HCT116 (cell line): Measurements from ENCODE around the gene CD7. TPM values are rescaled to one million over a fixed set of nuclear protein-coding genes. Genes with fewer than 3 reads are reported as not detected.

Experiments used
- ATAC-seq: fragments of 200-7000 bp; cut with Tn5 transposase; 2 replicates; pipeline ENCODE4 v1.9.1; 2020; ENCODE audit warnings: mild to moderate bottlenecking, moderate library complexity
- BruUV-seq: library from RNA; stranded (reverse); fragments of 400-500 nt; replicated peaks from 2 replicates; lab custom pipeline; 2021; lab: Mats Ljungman, UMichigan
- CTCF ChIA-PET: fragments of 300-600 bp; sonication (Branson Sonifier 250); formaldehyde crosslinking; loops from one replicate; lab custom pipeline; 2021; ENCODE audit warnings: antibody characterized with exemption; lab: Charles Lee
- POLR2A ChIA-PET: fragments of 300-600, 350-600 bp; sonication (Branson Sonifier 250); formaldehyde crosslinking; loops from one replicate; lab custom pipeline; 2021; ENCODE audit warnings: antibody characterized with exemption; lab: Charles Lee
- RAD21 ChIA-PET, 2 experiments: fragments of 300-600 bp; sonication (Branson Sonifier 250); formaldehyde crosslinking; loops; one replicate each; lab custom pipeline; 2023; ENCODE audit warnings: low total read pairs in 2 of 2; ENCODE audit not compliant: uncharacterized antibody in 2 of 2, unreplicated experiment in 2 of 2, low non-redundant PET in 1 of 2; lab: Charles Lee
- DNase-seq: peaks from one replicate; pipeline ENCODE4 v3.0.0-alpha.2; 2010; ENCODE audit warnings: low read depth, low spot score
- H2AFZ ChIP-seq: fragments of 200-600 bp; shearing (Covaris generic), sonication (generic); 2 replicates; pipeline ENCODE4 v1.6.1; 2017; ENCODE audit warnings: low read depth, mixed run types, mixed read lengths, antibody characterized with exemption, low read length; ENCODE audit not compliant: poor library complexity, severe bottlenecking
- H3K27ac ChIP-seq: 2 replicates; pipeline ENCODE4 v1.5.1; 2012; ENCODE audit warnings: low read depth, low read length
- H3K27me3 ChIP-seq: fragments of 200-600 bp; sonication (generic); 2 replicates; pipeline ENCODE4 v1.6.1; 2016; ENCODE audit warnings: mixed run types, low read length, mixed read lengths; ENCODE audit not compliant: insufficient read depth
- H3K36me3 ChIP-seq, 2 experiments: fragments of 200-500 bp in 1 of 2; fragments of 200-600 bp in 1 of 2; sonication (Bioruptor generic) in 1 of 2; sonication (generic) in 1 of 2; 2 replicates each; pipeline versions ENCODE4 v1.5.1 to v1.6.1; 2014 to 2016; ENCODE audit warnings: low read length in 2 of 2, inconsistent platforms in 1 of 2, mixed read lengths in 1 of 2, mixed run types in 1 of 2; ENCODE audit not compliant: insufficient read depth in 2 of 2, control insufficient read depth in 1 of 2
- H3K4me1 ChIP-seq, 2 experiments: fragments of 200-600 bp in 1 of 2; sonication (generic) in 1 of 2; 2 replicates each; pipeline versions ENCODE4 v1.5.1 to v1.6.1; 2012 to 2017; ENCODE audit warnings: low read length in 2 of 2, inconsistent platforms in 1 of 2, mild to moderate bottlenecking in 1 of 2, mixed read lengths in 1 of 2, mixed run types in 1 of 2, moderate library complexity in 1 of 2; ENCODE audit not compliant: insufficient read depth in 2 of 2, control insufficient read depth in 1 of 2
- H3K4me2 ChIP-seq: fragments of 200-600 bp; sonication (generic); 2 replicates; pipeline ENCODE4 v1.6.1; 2017; ENCODE audit warnings: mixed run types, low read length, mixed read lengths
- H3K4me3 ChIP-seq, 2 experiments: fragments of 200-600 bp in 1 of 2; sonication (generic) in 1 of 2; replicated peaks in 1 of 2; 2 replicates each; pipeline ENCODE4 v1.5.1; 2011 to 2016; ENCODE audit warnings: low read length in 2 of 2, control low read depth in 1 of 2, low read depth in 1 of 2, mild to moderate bottlenecking in 1 of 2, mixed read lengths in 1 of 2, mixed run types in 1 of 2
- H3K79me2 ChIP-seq: fragments of 200-600 bp; sonication (generic); 2 replicates; pipeline ENCODE4 v1.6.1; 2017; ENCODE audit warnings: mild to moderate bottlenecking, mixed run types, low read length, moderate library complexity, mixed read lengths; ENCODE audit not compliant: insufficient read depth
- H3K9ac ChIP-seq: fragments of 200-600 bp; sonication (generic); 2 replicates; pipeline ENCODE4 v1.6.1; 2016; ENCODE audit warnings: low read length, mixed read lengths
- H3K9me2 ChIP-seq: fragments of 200-600 bp; sonication (generic), shearing (Covaris generic); 2 replicates; pipeline ENCODE4 v1.6.1; 2017; ENCODE audit warnings: mixed run types, mild to moderate bottlenecking, moderate library complexity; ENCODE audit not compliant: insufficient read depth
- H3K9me3 ChIP-seq, 2 experiments: fragments of 200-500 bp in 1 of 2; fragments of 200-600 bp in 1 of 2; sonication (Bioruptor generic) in 1 of 2; sonication (generic) in 1 of 2; 2 replicates each; pipeline ENCODE4 v1.6.1; 2014 to 2017; ENCODE audit warnings: low read length in 2 of 2, mixed read lengths in 2 of 2, inconsistent platforms in 1 of 2, low read depth in 1 of 2, mild to moderate bottlenecking in 1 of 2, mixed run types in 1 of 2, moderate library complexity in 1 of 2; ENCODE audit not compliant: control insufficient read depth in 1 of 2, insufficient read depth in 1 of 2
- H4K20me1 ChIP-seq: fragments of 200-600 bp; sonication (generic), shearing (Covaris generic); 2 replicates; pipeline ENCODE4 v1.6.1; 2017; ENCODE audit warnings: mixed run types, mild to moderate bottlenecking, moderate library complexity; ENCODE audit not compliant: insufficient read depth
- CBX3 ChIP-seq: IDR thresholded peaks from 2 replicates; pipeline ENCODE4 v1.6.1; 2012; ENCODE audit warnings: low read depth
- CEBPB ChIP-seq: IDR thresholded peaks from 2 replicates; pipeline ENCODE4 v1.6.1; 2012; ENCODE audit warnings: low read depth
- EGR1 ChIP-seq: IDR thresholded peaks from 2 replicates; pipeline ENCODE4 v1.6.1; 2012; ENCODE audit warnings: low read depth
- EZH2 ChIP-seq: fragments of 200-600 bp; sonication (generic); IDR thresholded peaks from 2 replicates; pipeline ENCODE4 v1.6.1; 2017; ENCODE audit warnings: antibody characterized with exemption, mixed run types
- EZH2phosphoT487 ChIP-seq: fragments of 200-600 bp; IDR thresholded peaks from 2 replicates; pipeline ENCODE4 v1.6.1; 2018; ENCODE audit warnings: antibody characterized with exemption, borderline replicate concordance
- FOSL1 ChIP-seq: IDR thresholded peaks from 2 replicates; pipeline ENCODE4 v1.6.1; 2012; ENCODE audit warnings: low read depth
- JUND ChIP-seq: IDR thresholded peaks from 2 replicates; pipeline ENCODE4 v1.6.1; 2012
- RAD21 ChIP-seq: IDR thresholded peaks from 2 replicates; pipeline ENCODE4 v1.6.1; 2012; ENCODE audit warnings: low read depth, mild to moderate bottlenecking
- SP1 ChIP-seq: IDR thresholded peaks from 2 replicates; pipeline ENCODE4 v1.6.1; 2012; ENCODE audit warnings: low read depth
- SRF ChIP-seq: IDR thresholded peaks from 2 replicates; pipeline ENCODE4 v1.6.1; 2012; ENCODE audit warnings: low read depth
- TCF7L2 ChIP-seq: IDR thresholded peaks from 2 replicates; pipeline ENCODE4 v1.7.0; 2011; ENCODE audit warnings: borderline replicate concordance, inconsistent platforms; ENCODE audit not compliant: insufficient read depth, insufficient read length; ENCODE audit errors: extremely low read depth
- YY1 ChIP-seq: IDR thresholded peaks from 2 replicates; pipeline ENCODE4 v1.6.1; 2011; ENCODE audit warnings: low read length, low read depth, moderate library complexity, mild to moderate bottlenecking; ENCODE audit not compliant: insufficient replicate concordance; ENCODE audit errors: extremely low read depth
- ZBTB33 ChIP-seq: IDR thresholded peaks from 2 replicates; pipeline ENCODE4 v1.6.1; 2011; ENCODE audit warnings: mild to moderate bottlenecking, low read length, moderate library complexity; ENCODE audit not compliant: insufficient replicate concordance; ENCODE audit errors: extremely low read depth
- ZFX ChIP-seq: fragments of 450-650 bp; IDR thresholded peaks from 2 replicates; pipeline ENCODE4 v1.6.1; 2017
- ZNF274 ChIP-seq: fragments of 200-500 bp; sonication (Bioruptor generic); IDR thresholded peaks from 2 replicates; pipeline ENCODE4 v1.6.1; 2014; ENCODE audit warnings: mild to moderate bottlenecking, low read depth, low read length, inconsistent platforms
- intact Hi-C: fragments of 100-400 bp; cut with micrococcal nuclease; formaldehyde crosslinking; loops from 2 replicates; pipeline ENCODE4 v1.10.0; 2022
- total RNA-seq: library from RNA; stranded (reverse); gene quantifications from one replicate; pipeline ENCODE4 v1.2.1, GENCODE V29; 2021; ENCODE audit not compliant: unreplicated experiment
- TF ChIP-seq, protein P1 (sequence below): IDR thresholded peaks from 2 replicates; pipeline ENCODE4 v1.6.1; 2012
- TF ChIP-seq, protein P2 (sequence below): IDR thresholded peaks from 2 replicates; pipeline ENCODE4 v1.6.1; 2012; ENCODE audit warnings: low read depth
- TF ChIP-seq, protein P3 (sequence below): IDR thresholded peaks from 2 replicates; pipeline ENCODE4 v1.6.1; 2012

The CD7 gene
- total RNA-seq, 1 experiment from 2014 or later = 0.61 TPM

GRCh38 chr17:82276938-82277337 lies 40.5 kb downstream of the CD7 start:
- ATAC-seq = no peak

More at GRCh38 chr17:82276938-82277337, 40.5 kb downstream of the CD7 start:
- intact Hi-C loops = no loop called here
- H3K4me3 ChIP-seq = no peak overlapping the region
- DNase-seq = no peak
- H4K20me1 ChIP-seq = no peaks in the 10 kb centered on the region; the same call in 1 of the 2 replicates
- peaks cover 0 to 1% of the 10 kb centered on the region in 2 experiments; a peak in 2 of 4 replicates for H3K36me3 ChIP-seq
- peaks cover 17 to 41% of the 10 kb centered on the region in 2 experiments for H3K4me1 ChIP-seq
- ChIA-PET RAD21 (no interaction called here), CTCF (no interaction called here), POLR2A (no interaction called here)
- BruUV-seq = no TSS peak
- peaks cover 12% of the 10 kb centered on the region for H3K79me2 ChIP-seq
- no peaks in the 10 kb centered on the region for H3K9me3 ChIP-seq
- H3K9me2 ChIP-seq = no peaks in the 10 kb centered on the region
- H3K27me3 ChIP-seq = no peaks in the 10 kb centered on the region
- no peak overlapping the region for H2AFZ ChIP-seq
- 0 out of 2 replicates have a peak overlapping the region, but pooled peaks have one; percentile 2 for H3K9ac ChIP-seq
- no peak overlapping the region for H3K27ac ChIP-seq
- H3K4me2 ChIP-seq = 0 out of 2 replicates have a peak overlapping the region, but pooled peaks have one; percentile 3
- TF ChIP-seq, protein P1, sequence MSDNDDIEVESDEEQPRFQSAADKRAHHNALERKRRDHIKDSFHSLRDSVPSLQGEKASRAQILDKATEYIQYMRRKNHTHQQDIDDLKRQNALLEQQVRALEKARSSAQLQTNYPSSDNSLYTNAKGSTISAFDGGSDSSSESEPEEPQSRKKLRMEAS = no peak
- TF ChIP-seq CEBPB (no peak), CBX3 (no peak), ZFX (no peak), ZBTB33 (no peak), YY1 (no peak), SP1 (no peak), TCF7L2 (no peak), EZH2phosphoT487 (no peak), ZNF274 (no peak), SRF (no peak), RAD21 (no peak), JUND (no peak), EZH2 (no peak), EGR1 (no peak), FOSL1 (no peak)
- TF ChIP-seq, protein P2, sequence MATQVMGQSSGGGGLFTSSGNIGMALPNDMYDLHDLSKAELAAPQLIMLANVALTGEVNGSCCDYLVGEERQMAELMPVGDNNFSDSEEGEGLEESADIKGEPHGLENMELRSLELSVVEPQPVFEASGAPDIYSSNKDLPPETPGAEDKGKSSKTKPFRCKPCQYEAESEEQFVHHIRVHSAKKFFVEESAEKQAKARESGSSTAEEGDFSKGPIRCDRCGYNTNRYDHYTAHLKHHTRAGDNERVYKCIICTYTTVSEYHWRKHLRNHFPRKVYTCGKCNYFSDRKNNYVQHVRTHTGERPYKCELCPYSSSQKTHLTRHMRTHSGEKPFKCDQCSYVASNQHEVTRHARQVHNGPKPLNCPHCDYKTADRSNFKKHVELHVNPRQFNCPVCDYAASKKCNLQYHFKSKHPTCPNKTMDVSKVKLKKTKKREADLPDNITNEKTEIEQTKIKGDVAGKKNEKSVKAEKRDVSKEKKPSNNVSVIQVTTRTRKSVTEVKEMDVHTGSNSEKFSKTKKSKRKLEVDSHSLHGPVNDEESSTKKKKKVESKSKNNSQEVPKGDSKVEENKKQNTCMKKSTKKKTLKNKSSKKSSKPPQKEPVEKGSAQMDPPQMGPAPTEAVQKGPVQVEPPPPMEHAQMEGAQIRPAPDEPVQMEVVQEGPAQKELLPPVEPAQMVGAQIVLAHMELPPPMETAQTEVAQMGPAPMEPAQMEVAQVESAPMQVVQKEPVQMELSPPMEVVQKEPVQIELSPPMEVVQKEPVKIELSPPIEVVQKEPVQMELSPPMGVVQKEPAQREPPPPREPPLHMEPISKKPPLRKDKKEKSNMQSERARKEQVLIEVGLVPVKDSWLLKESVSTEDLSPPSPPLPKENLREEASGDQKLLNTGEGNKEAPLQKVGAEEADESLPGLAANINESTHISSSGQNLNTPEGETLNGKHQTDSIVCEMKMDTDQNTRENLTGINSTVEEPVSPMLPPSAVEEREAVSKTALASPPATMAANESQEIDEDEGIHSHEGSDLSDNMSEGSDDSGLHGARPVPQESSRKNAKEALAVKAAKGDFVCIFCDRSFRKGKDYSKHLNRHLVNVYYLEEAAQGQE = no peak
- TF ChIP-seq, protein P3, sequence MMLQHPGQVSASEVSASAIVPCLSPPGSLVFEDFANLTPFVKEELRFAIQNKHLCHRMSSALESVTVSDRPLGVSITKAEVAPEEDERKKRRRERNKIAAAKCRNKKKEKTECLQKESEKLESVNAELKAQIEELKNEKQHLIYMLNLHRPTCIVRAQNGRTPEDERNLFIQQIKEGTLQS = no peak
